ENCODE data around the gene SMYD4. TPM values are rescaled to one million over a fixed set of nuclear protein-coding genes. Genes with fewer than 3 reads are reported as not detected.

Gene SMYD4
- total and polyA plus RNA-seq, 9 of the 15 experiments (the other 6 are each of a cell fraction or from before 2014, with no cell fraction given): 1.3 to 10.2 (median 6.7) TPM

- TF ChIP-seq BACH1 (tag; IDR thresholded peaks at IDR 0.05): no peak
- TF ChIP-seq MLX (CRISPR knock-in tag; conservative IDR thresholded peaks at IDR 0.05): no peak
- TF ChIP-seq PHB2 (IDR thresholded peaks at IDR 0.05; ENCODE audit: low read depth): no peak
- no peak for TF ChIP-seq MCM2 (IDR thresholded peaks at IDR 0.05; ENCODE audit: low read depth)
- no peak for TF ChIP-seq ZNF408 (CRISPR knock-in tag; IDR thresholded peaks at IDR 0.05; ENCODE audit: low read depth)
- no peak for TF ChIP-seq CHAMP1 (IDR thresholded peaks at IDR 0.05)
- TF ChIP-seq EP400 (IDR thresholded peaks at IDR 0.05): peak; percentile 43; the same call in 1 of the 2 replicates
- peak; percentile 57; the same call in 1 of the 2 replicates for TF ChIP-seq THAP12 (CRISPR knock-in tag; IDR thresholded peaks at IDR 0.05)
- no peak for TF ChIP-seq ZNF445 (CRISPR knock-in tag; IDR thresholded peaks at IDR 0.05; ENCODE audit: low read depth)
- TF ChIP-seq FOS (IDR thresholded peaks at IDR 0.05; ENCODE audit: extremely low read depth, insufficient read length): peak; percentile 16
- no peak for TF ChIP-seq ZNF695 (CRISPR knock-in tag; IDR thresholded peaks at IDR 0.05)
- no peak for TF ChIP-seq ZNF41 (CRISPR knock-in tag; conservative IDR thresholded peaks at IDR 0.05)
- TF ChIP-seq RBBP5 (IDR thresholded peaks at IDR 0.05; ENCODE audit: borderline replicate concordance, insufficient read depth, low read length, poor library complexity, severe bottlenecking): peak; percentile 77
- no peak for TF ChIP-seq CBX5 (IDR thresholded peaks at IDR 0.05; ENCODE audit: borderline replicate concordance, low read depth)
- TF ChIP-seq KDM5B (IDR thresholded peaks at IDR 0.05; ENCODE audit: insufficient replicate concordance, low read depth, low read length): peak; percentile 71
- no peak for TF ChIP-seq HINFP (tag; conservative IDR thresholded peaks at IDR 0.05; ENCODE audit: low read depth)
- TF ChIP-seq HOMEZ (CRISPR knock-in tag; IDR thresholded peaks at IDR 0.05): no peak
These were observed at the start of gene SMYD4, which contains the start of gene RPA1 (continued) for GRCh38 chr17:1829592-1830257.

Measured in K562 (cell line).